Brain pericyte (primary cell): Measurements from ENCODE around the gene LPAR1.

Experiments used
- DNase-seq: peaks from one replicate; pipeline ENCODE4 v3.0.0-alpha.2; 2012; ENCODE audit warnings: low read depth, low spot score

The LPAR1 gene

DNA sequence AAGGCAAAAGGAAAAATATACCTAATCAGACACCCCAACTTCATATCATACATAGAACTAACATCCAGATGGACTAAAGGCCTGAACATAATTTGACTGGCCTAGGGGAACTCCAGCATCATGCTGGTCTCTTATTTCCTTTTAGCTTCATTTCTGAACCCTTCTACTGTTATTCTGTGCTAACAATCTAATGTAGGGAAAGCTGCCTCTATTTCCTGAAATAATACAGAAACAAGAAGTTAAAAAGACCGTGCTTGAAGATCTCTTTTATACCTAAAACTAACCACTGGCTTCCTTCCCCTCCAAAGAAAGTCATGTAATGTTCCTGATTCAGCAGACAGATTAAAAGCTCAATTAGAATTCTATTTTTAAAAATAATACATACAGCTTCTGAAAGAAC is 36.7 kb downstream of the LPAR1 start:
- no peak for DNase-seq

GRCh38 chr9:111000202-111000601 is 38.1 kb downstream of the LPAR1 start:
- no peak for DNase-seq

DNA sequence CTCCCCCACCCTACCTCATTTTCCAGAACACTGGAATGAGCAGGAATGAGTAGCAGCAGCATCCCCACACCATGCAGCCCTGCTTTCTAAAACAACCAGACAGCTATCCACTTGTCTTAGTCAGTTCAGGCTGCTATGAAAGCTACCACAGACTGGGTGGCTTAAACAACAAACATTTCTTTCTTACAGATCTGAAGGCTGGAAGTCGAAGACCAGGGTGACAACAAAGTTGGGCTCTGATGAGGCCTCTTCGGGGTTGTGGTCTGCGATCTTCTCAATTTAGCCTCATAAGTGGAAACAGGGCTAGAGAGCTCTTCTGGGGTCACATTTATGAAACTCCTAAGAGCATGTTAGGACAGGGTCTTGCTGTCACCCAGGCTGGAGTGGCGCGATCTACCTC is 38.9 kb downstream of the LPAR1 start:
- no peak for DNase-seq

DNA sequence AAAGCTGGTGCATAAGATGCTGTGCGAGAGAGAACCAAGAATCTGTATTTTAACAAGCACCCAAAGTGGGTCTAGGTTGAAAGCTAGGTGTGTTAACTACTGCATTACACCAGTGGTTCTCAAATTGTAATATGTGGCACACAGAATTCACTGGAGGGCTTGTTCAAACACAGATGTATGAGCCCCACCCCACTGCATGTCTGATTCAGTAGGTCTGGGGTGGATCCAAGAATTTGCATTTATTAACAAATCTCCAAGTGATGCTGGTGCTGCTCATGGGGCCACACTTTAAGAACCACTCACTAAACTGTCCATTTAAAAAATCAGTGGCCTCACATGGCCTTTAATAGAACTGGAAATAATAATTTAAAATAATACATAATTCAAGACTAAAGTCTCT is 40.4 kb downstream of the LPAR1 start:
- no peak for DNase-seq

DNA sequence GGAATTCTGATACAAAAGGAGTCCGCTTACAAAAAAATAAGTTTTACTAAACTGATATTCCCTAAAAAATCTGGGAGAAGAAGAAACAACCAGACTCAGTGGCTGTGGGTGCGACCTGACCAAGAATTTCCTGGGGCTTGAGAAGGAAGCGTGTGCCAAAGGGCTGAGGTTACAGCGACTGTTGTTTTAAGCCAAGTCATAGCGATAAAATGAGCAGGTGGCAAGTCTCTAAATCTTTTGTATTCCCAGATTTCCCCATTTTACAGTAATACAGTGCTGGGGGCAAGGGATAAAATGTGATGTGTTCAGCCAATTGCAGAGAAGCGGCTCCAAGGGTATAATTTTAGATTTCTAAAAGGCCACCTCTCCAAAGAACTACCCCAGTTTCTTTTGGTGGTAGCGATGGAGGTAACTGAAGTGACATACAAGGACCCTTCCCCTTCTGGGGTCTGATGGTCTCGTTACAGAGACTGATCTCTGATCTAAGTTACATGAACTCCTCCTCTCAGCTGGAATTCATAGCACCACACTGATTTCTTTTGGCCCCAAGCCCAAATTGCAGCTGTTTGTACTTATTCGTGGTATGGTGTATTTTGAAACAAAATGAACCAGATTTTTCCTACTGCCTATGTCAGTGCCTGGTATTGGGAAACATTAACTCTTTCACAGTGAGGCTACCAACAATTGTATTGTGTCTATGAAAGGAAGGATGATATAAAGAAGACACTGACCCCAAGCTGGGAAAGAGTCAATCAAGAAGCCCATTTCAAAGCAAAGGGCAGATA is 41.6 kb downstream of the LPAR1 start:
- peak; percentile 76 for DNase-seq

GRCh38 chr9:110995420-110996340 is 42.6 kb downstream of the LPAR1 start:
- no peak for DNase-seq

- peak; percentile 67 for DNase-seq
These were observed 43.5 kb downstream of the LPAR1 start for GRCh38 chr9:110994771-110995241.

DNA sequence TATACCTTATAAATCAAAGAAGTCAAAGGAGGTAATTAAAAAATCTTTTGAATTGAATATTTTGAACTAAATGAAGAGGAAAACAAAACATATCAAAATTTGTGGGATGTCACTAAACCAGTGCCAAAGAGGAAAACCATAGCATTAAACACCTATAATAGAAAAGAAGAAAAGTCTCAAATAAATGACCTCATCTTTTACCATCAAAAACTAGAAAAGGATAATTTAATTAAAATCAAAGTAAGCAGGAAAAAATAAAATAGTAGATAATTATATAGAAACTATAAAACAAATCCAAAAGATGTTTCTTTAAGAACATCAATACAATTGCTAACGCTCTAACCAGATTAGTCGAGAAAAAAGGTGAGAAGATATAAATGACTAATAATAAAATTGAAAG is 47.8 kb downstream of the LPAR1 start:
- no peak for DNase-seq

DNA sequence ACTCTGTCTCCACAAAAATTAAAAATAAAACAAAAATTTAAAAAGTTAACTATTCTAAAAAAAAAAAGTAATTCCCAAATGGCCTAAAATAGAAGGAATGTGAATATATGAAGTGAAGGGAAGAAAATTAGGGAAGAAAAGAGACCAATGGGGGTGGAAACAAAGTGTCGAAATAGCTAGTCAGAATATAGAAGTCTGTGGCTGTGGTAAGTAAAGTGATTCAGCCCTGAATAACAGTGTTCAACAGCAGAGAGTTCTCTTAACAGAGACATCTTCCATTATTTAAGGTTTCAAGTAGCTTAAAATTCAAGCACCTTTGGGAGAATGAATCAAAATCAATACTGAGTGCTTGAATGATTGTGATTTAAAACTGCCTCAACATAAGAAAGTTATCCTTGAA is 51.7 kb downstream of the LPAR1 start:
- DNase-seq = no peak

GRCh38 chr9:110984890-110985437 is 53.3 kb downstream of the LPAR1 start:
- DNase-seq = no peak

DNA sequence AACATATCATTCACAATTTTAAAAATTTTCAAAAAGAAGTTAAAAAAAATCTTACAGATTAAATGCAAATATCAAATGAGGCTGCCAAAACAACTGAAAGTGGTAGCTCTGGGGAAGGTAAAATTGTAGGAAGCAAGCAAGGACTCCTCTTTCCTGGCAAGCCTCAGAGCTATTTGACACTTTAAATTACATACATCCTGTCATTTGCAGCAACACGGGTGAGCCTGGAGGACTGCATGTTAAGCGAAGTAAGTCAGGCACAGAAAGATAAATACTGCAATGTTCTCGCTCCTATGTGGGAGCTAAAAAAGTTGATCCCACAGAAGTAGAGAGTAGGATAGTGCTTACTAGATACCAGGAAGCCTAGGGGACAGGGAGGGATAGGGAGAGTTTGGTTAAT is 58.0 kb downstream of the LPAR1 start:
- no peak for DNase-seq

GRCh38 chr9:110979636-110980035 is 58.6 kb downstream of the LPAR1 start:
- no peak for DNase-seq

GRCh38 chr9:110978516-110978915 is 59.8 kb downstream of the LPAR1 start:
- no peak for DNase-seq

- DNase-seq = peak; percentile 41
These were observed 61.0 kb downstream of the LPAR1 start for GRCh38 chr9:110977259-110977709.

- DNase-seq = no peak
These were observed 62.3 kb downstream of the LPAR1 start for GRCh38 chr9:110975969-110976368.

- no peak for DNase-seq
These were observed 63.0 kb downstream of the LPAR1 start for GRCh38 chr9:110975278-110975677.

- DNase-seq = no peak
These were observed 66.6 kb downstream of the LPAR1 start for GRCh38 chr9:110971705-110972104.

- no peak for DNase-seq
These were observed 67.0 kb downstream of the LPAR1 start for GRCh38 chr9:110971234-110971633.

GRCh38 chr9:110969971-110970386 is 68.3 kb downstream of the LPAR1 start:
- DNase-seq = no peak

GRCh38 chr9:110968096-110968495 is 70.2 kb downstream of the LPAR1 start:
- DNase-seq = no peak

DNA sequence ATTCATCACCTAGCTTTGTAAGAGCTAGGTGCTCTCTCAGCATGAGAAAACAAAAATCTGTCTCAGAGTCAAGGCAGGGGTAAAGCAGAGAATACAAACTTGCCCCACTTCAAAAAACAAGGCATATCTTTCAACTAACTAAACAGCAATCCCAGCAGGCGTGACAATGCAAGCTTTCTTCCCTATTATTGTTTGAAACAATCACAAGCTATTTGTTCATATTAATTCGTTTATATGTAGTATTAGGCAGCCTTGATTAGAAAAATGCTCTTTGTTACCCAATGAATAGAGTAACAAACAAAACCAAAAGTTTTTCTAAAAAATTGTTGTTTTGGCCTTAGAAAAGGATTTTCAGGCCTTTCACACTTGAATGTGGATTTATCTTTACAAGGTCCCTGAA is 71.1 kb downstream of the LPAR1 start:
- no peak for DNase-seq

DNA sequence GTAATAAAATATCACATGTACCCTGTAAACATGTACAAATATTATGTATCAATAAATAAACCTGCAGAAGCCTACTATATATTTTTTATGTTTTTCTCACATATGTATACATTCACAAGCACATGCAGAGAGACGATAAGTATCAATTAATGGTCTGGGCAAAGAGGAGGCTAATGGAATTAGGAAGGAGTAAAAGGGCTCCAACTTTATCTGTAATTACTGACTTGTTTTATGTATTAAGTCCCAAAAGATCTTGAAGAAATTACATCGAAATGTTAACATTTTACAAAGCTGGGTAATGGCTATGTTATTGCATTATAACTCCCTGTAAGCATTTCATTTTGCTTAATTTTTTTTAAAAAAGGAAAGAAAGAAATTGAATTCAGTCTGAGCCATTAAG is 78.0 kb downstream of the LPAR1 start:
- DNase-seq = no peak
